Neural progenitor cell (in vitro differentiated cells): ENCODE measurements around the gene BSN.

Source experiments
- EZH2 ChIP-seq: fragments of 200-600 bp; sonication (generic); IDR thresholded peaks from 2 replicates; pipeline ENCODE4 v1.6.1; 2017; ENCODE audit warnings: antibody characterized with exemption, mild to moderate bottlenecking, moderate library complexity
- TF ChIP-seq, protein P1 (sequence below): fragments of 200-600 bp; sonication (generic); IDR thresholded peaks from 2 replicates; pipeline ENCODE4 v1.5.1; 2017; ENCODE audit warnings: antibody characterized with exemption, mild to moderate bottlenecking

DNA sequence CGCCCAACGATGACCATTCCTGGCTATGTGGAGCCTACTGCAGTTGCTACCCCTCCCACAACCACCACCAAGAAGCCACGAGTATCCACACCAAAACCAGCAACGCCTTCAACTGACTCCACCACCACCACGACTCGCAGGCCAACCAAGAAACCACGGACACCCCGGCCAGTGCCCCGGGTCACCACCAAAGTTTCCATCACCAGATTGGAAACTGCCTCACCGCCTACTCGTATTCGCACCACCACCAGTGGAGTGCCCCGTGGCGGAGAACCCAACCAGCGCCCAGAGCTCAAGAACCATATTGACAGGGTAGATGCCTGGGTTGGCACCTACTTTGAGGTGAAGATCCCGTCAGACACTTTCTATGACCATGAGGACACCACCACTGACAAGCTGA lies 22.6 kb upstream of the BSN start:
- TF ChIP-seq, protein P1, sequence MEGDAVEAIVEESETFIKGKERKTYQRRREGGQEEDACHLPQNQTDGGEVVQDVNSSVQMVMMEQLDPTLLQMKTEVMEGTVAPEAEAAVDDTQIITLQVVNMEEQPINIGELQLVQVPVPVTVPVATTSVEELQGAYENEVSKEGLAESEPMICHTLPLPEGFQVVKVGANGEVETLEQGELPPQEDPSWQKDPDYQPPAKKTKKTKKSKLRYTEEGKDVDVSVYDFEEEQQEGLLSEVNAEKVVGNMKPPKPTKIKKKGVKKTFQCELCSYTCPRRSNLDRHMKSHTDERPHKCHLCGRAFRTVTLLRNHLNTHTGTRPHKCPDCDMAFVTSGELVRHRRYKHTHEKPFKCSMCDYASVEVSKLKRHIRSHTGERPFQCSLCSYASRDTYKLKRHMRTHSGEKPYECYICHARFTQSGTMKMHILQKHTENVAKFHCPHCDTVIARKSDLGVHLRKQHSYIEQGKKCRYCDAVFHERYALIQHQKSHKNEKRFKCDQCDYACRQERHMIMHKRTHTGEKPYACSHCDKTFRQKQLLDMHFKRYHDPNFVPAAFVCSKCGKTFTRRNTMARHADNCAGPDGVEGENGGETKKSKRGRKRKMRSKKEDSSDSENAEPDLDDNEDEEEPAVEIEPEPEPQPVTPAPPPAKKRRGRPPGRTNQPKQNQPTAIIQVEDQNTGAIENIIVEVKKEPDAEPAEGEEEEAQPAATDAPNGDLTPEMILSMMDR, result no peak
- TF ChIP-seq EZH2, result no peak
